Colon (tissue), 2 donors: ENCODE results near the gene ABHD18.
"Not testable (repeated sequence)": the region's sequence is repeated elsewhere in the genome, so short reads cannot be mapped to it uniquely, and the experiment has no call there.

ENCODE experiments used
- FAIRE-seq: peaks from 2 replicates; lab custom pipeline; 2012; peaks lifted over from hg19 to GRCh38; lab: Jason Lieb, UNC
- donor health status: control.
- donor health status: control.

ABHD18 gene

GRCh38 chr4:127993151-127993550 is 27.9 kb downstream of the ABHD18 start:
- no peak for FAIRE-seq

- FAIRE-seq: no peak
Measured at GRCh38 chr4:127995776-127996175, 30.6 kb downstream of the ABHD18 start.

GRCh38 chr4:127996521-127996920 is 31.3 kb downstream of the ABHD18 start:
- FAIRE-seq: not testable (repeated sequence)

- no peak for FAIRE-seq
Measured at GRCh38 chr4:127997534-127998388, 32.6 kb downstream of the ABHD18 start.

GRCh38 chr4:128006592-128006991 is 41.4 kb downstream of the ABHD18 start:
- no peak for FAIRE-seq

- no peak for FAIRE-seq
Measured at GRCh38 chr4:128009428-128009827, 44.2 kb downstream of the ABHD18 start.

- FAIRE-seq: no peak
Measured at GRCh38 chr4:128025319-128025718, 60.1 kb downstream of the ABHD18 start.

- no peak for FAIRE-seq
Measured at GRCh38 chr4:128029907-128030306, 64.7 kb downstream of the ABHD18 start.

- FAIRE-seq: no peak
Measured at GRCh38 chr4:128031756-128032384, 66.7 kb downstream of the ABHD18 start.

- no peak for FAIRE-seq
Measured at GRCh38 chr4:128039568-128039967, 74.4 kb downstream of the ABHD18 start.

- FAIRE-seq: not testable (repeated sequence)
Measured at GRCh38 chr4:128047019-128047418, 81.8 kb downstream of the ABHD18 start.

GRCh38 chr4:128047514-128047913 is 82.3 kb downstream of the ABHD18 start:
- not testable (repeated sequence) for FAIRE-seq

GRCh38 chr4:128051229-128051628 is 86.0 kb downstream of the ABHD18 start:
- FAIRE-seq: not testable (repeated sequence)

- not testable (repeated sequence) for FAIRE-seq
Measured at GRCh38 chr4:128054907-128055306, 89.7 kb downstream of the ABHD18 start.

GRCh38 chr4:128055441-128056206 is 90.4 kb downstream of the ABHD18 start:
- not testable (repeated sequence) for FAIRE-seq

- no peak for FAIRE-seq
Measured at GRCh38 chr4:128056396-128056795, 91.2 kb downstream of the ABHD18 start.

- FAIRE-seq: no peak
Measured at GRCh38 chr4:128060121-128060698, 95.0 kb downstream of the ABHD18 start.

GRCh38 chr4:128060699-128061565 is 95.7 kb downstream of the ABHD18 start, which contains the start of gene LARP1B:
LARP1B (plus strand) TSS chr4:128061312; CDS start chr4:128074952, 13,640 bp downstream.
- FAIRE-seq: no peak

GRCh38 chr4:128061566-128062536 is 96.6 kb downstream of the ABHD18 start:
- no peak for FAIRE-seq

- not testable (repeated sequence) for FAIRE-seq
Measured at GRCh38 chr4:128066453-128066820, 101.2 kb downstream of the ABHD18 start.
